HuH-7.5 (cell line): ENCODE results near the gene ROBO1.
A peak's percentile ranks its signal among the peaks of the same experiment; 100 is the strongest.
"Not testable (repeated sequence)": the region's sequence is repeated elsewhere in the genome, so short reads cannot be mapped to it uniquely, and the experiment has no call there.

Experiments used
- DNase-seq: peaks from one replicate; pipeline ENCODE4 v3.0.0; 2011; ENCODE audit warnings: low spot score

The ROBO1 gene

GRCh38 chr3:79368403-79368802, 399.4 kb downstream of the ROBO1 start:
- DNase-seq, result no peak

GRCh38 chr3:79367803-79368202, 400.0 kb downstream of the ROBO1 start:
- DNase-seq, result no peak

- no peak for DNase-seq
Observed at GRCh38 chr3:79367066-79367465, 400.7 kb downstream of the ROBO1 start.

- DNase-seq, result no peak
Observed at GRCh38 chr3:79366414-79366813, 401.4 kb downstream of the ROBO1 start.

GRCh38 chr3:79364784-79365183, 403.0 kb downstream of the ROBO1 start:
- no peak for DNase-seq

- no peak for DNase-seq
Observed at GRCh38 chr3:79362571-79363270, 405.1 kb downstream of the ROBO1 start.

- peak; percentile 1 for DNase-seq
Observed at GRCh38 chr3:79361748-79362378, 405.9 kb downstream of the ROBO1 start.

- DNase-seq, result no peak
Observed at GRCh38 chr3:79358327-79358726, 409.5 kb downstream of the ROBO1 start.

GRCh38 chr3:79354179-79354688, 413.6 kb downstream of the ROBO1 start:
- no peak for DNase-seq

- no peak for DNase-seq
Observed at GRCh38 chr3:79351699-79352098, 416.1 kb downstream of the ROBO1 start.

GRCh38 chr3:79344876-79345871, 422.6 kb downstream of the ROBO1 start:
- no peak for DNase-seq

GRCh38 chr3:79341961-79342360, 425.8 kb downstream of the ROBO1 start:
- no peak for DNase-seq

GRCh38 chr3:79339846-79340245, 428.0 kb downstream of the ROBO1 start:
- DNase-seq, result no peak

- DNase-seq, result no peak
Observed at GRCh38 chr3:79337798-79338197, 430.0 kb downstream of the ROBO1 start.

- no peak for DNase-seq
Observed at GRCh38 chr3:79329154-79329553, 438.6 kb downstream of the ROBO1 start.

GRCh38 chr3:79326642-79327041, 441.2 kb downstream of the ROBO1 start:
- no peak for DNase-seq

GRCh38 chr3:79325833-79326383, 441.9 kb downstream of the ROBO1 start:
- DNase-seq, result not testable (repeated sequence)

- no peak for DNase-seq
Observed at GRCh38 chr3:79317551-79318518, 450.0 kb downstream of the ROBO1 start.

GRCh38 chr3:79314962-79315361, 452.8 kb downstream of the ROBO1 start:
- DNase-seq, result no peak

GRCh38 chr3:79314544-79314943, 453.3 kb downstream of the ROBO1 start:
- DNase-seq, result no peak

- DNase-seq, result no peak
Observed at GRCh38 chr3:79310016-79310415, 457.8 kb downstream of the ROBO1 start.
